Stomach (tissue), 4 donors: ENCODE measurements around the gene CASP8AP2.
"Not testable (repeated sequence)": the region's sequence is repeated elsewhere in the genome, so short reads cannot be mapped to it uniquely, and the experiment has no call there.

Source experiments
- EP300 ChIP-seq: sonication (generic); formaldehyde crosslinking; IDR thresholded peaks from one replicate; pipeline ENCODE4 v1.6.1; 2017; ENCODE audit warnings: antibody characterized with exemption
- POLR2AphosphoS5 ChIP-seq, 3 donors: sonication (generic); formaldehyde crosslinking; IDR thresholded peaks; one replicate each; pipeline ENCODE4 v1.6.1; 2016; ENCODE audit warnings: antibody characterized with exemption in 3 of 3
- TF ChIP-seq, protein P1 (sequence below), 7 experiments: fragments of 450-650 bp in 4 of 7; fragments of 200-600 bp in 3 of 7; sonication (generic) in 3 of 7; IDR thresholded peaks; one replicate each; pipeline ENCODE4 v1.5.1; 2016 to 2019; ENCODE audit warnings: antibody characterized with exemption in 7 of 7, control low read depth in 2 of 7, mild to moderate bottlenecking in 1 of 7

DNA sequence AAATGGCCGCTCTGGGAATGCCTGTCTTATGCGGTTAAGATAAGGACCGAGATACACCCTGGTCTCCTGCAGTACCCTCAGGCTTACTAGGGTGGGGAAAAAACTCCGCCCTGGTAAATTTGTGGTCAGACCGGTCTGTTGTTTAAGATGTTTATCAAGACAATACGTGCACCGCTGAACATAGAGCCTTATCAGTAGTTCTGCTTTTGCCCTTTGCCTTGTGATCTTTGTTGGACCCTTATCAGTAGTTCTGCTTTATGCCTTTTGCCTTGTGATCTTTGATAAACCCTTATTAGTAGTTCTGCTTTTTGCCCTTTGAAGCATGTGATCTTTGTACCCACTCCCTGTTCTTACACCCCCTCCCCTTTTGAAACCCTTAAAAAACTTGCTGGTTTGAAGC lies 46.4 kb upstream of the CASP8AP2 start:
- TF ChIP-seq, protein P1, sequence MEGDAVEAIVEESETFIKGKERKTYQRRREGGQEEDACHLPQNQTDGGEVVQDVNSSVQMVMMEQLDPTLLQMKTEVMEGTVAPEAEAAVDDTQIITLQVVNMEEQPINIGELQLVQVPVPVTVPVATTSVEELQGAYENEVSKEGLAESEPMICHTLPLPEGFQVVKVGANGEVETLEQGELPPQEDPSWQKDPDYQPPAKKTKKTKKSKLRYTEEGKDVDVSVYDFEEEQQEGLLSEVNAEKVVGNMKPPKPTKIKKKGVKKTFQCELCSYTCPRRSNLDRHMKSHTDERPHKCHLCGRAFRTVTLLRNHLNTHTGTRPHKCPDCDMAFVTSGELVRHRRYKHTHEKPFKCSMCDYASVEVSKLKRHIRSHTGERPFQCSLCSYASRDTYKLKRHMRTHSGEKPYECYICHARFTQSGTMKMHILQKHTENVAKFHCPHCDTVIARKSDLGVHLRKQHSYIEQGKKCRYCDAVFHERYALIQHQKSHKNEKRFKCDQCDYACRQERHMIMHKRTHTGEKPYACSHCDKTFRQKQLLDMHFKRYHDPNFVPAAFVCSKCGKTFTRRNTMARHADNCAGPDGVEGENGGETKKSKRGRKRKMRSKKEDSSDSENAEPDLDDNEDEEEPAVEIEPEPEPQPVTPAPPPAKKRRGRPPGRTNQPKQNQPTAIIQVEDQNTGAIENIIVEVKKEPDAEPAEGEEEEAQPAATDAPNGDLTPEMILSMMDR (IDR thresholded peaks at IDR 0.05): not testable (repeated sequence)
- TF ChIP-seq POLR2AphosphoS5 (IDR thresholded peaks at IDR 0.05); EP300: not testable (repeated sequence)
